WTC11 (cell line): ENCODE measurements around the gene FHIT. TPM values are rescaled to one million over a fixed set of nuclear protein-coding genes. Genes with fewer than 3 reads are reported as not detected.

ENCODE experiments used
- ATAC-seq: fragments of 200-7000 bp; cut with Tn5 transposase; 2 replicates; pipeline ENCODE4 v1.10.0; 2021; ENCODE audit warnings: mild to moderate bottlenecking, moderate library complexity
- CTCF ChIA-PET: fragments of 300-600 bp; sonication (Branson Sonifier 250); formaldehyde crosslinking; loops from one replicate; lab custom pipeline; 2021; ENCODE audit warnings: antibody characterized with exemption; lab: Charles Lee
- POLR2A ChIA-PET: fragments of 350-600 bp; sonication (Branson Sonifier 250); formaldehyde crosslinking; loops from one replicate; lab custom pipeline; 2021; ENCODE audit warnings: antibody characterized with exemption; lab: Charles Lee
- DNase-seq: peaks from one replicate; pipeline ENCODE4 v3.0.0; 2021; ENCODE audit warnings: low spot score
- H3K27ac Mint-ChIP-seq: 2 replicates; pipeline ENCODE4 v1.8.0; 2021; ENCODE audit warnings: mixed read lengths
- H3K27me3 Mint-ChIP-seq: 2 replicates; pipeline ENCODE4 v1.8.0; 2021; ENCODE audit warnings: low read depth, mild to moderate bottlenecking, moderate library complexity, mixed read lengths
- H3K36me3 Mint-ChIP-seq: 2 replicates; pipeline ENCODE4 v1.8.0; 2021; ENCODE audit warnings: mixed read lengths
- H3K4me1 Mint-ChIP-seq: 2 replicates; pipeline ENCODE4 v1.8.0; 2022; ENCODE audit warnings: mixed read lengths
- H3K4me3 Mint-ChIP-seq: 2 replicates; pipeline ENCODE4 v1.8.0; 2021; ENCODE audit warnings: mild to moderate bottlenecking, moderate library complexity, mixed read lengths
- H3K9me3 Mint-ChIP-seq: 2 replicates; pipeline ENCODE4 v1.8.0; 2021; ENCODE audit warnings: mixed read lengths
- CREB1 ChIP-seq: sonication (generic); formaldehyde crosslinking; IDR thresholded peaks from 2 replicates; pipeline ENCODE4 v1.8.0; 2023; ENCODE audit warnings: mild to moderate bottlenecking, missing genetic modification reagents
- CREM ChIP-seq: sonication (generic); formaldehyde crosslinking; IDR thresholded peaks from 2 replicates; pipeline ENCODE4 v1.8.1; 2022; ENCODE audit warnings: mild to moderate bottlenecking, missing genetic modification reagents, moderate library complexity
- ELF4 ChIP-seq: sonication (generic); formaldehyde crosslinking; IDR thresholded peaks from 2 replicates; pipeline ENCODE4 v1.8.1; 2022; ENCODE audit warnings: low read depth, mild to moderate bottlenecking, moderate library complexity, missing genetic modification reagents
- FOXK1 ChIP-seq: sonication (generic); formaldehyde crosslinking; IDR thresholded peaks from 2 replicates; pipeline ENCODE4 v1.8.0; 2022; ENCODE audit warnings: mild to moderate bottlenecking, moderate library complexity, missing genetic modification reagents
- GRHL2 ChIP-seq: fragments of 250-450 bp; sonication (Bioruptor Pico); IDR thresholded peaks from 2 replicates; pipeline ENCODE4 v1.8.0; 2022; ENCODE audit warnings: mild to moderate bottlenecking, moderate library complexity; ENCODE audit not compliant: insufficient replicate concordance, severe bottlenecking
- HMGA2 ChIP-seq: fragments of 250-450 bp; sonication (Bioruptor Pico); IDR thresholded peaks from 2 replicates; pipeline ENCODE4 v1.4.0; 2021; ENCODE audit warnings: mild to moderate bottlenecking, moderate library complexity
- JAZF1 ChIP-seq: fragments of 250-450 bp; sonication (Bioruptor Pico); IDR thresholded peaks from 2 replicates; pipeline ENCODE4 v1.9.0; 2021; ENCODE audit warnings: moderate library complexity, mild to moderate bottlenecking, inconsistent platforms
- KAT7 ChIP-seq: sonication (generic); formaldehyde crosslinking; IDR thresholded peaks from 2 replicates; pipeline ENCODE4 v1.8.1; 2023; ENCODE audit warnings: missing genetic modification reagents, mild to moderate bottlenecking, borderline replicate concordance
- NFE2L1 ChIP-seq: sonication (generic); formaldehyde crosslinking; IDR thresholded peaks from 2 replicates; pipeline ENCODE4 v1.8.1; 2023; ENCODE audit warnings: missing genetic modification reagents
- NFYB ChIP-seq: sonication (generic); formaldehyde crosslinking; conservative IDR thresholded peaks from 2 replicates; pipeline ENCODE4 v1.8.0; 2022; ENCODE audit warnings: low read depth, missing genetic modification reagents
- NR2C2 ChIP-seq: sonication (generic); formaldehyde crosslinking; IDR thresholded peaks from 2 replicates; pipeline ENCODE4 v1.8.0; 2022; ENCODE audit warnings: mild to moderate bottlenecking, missing genetic modification reagents
- NR3C1 ChIP-seq: sonication (generic); formaldehyde crosslinking; conservative IDR thresholded peaks from 2 replicates; pipeline ENCODE4 v1.8.1; 2023; ENCODE audit warnings: low read depth, mild to moderate bottlenecking, missing genetic modification reagents
- PRRX2 ChIP-seq: fragments of 250-450 bp; sonication (Bioruptor Pico); IDR thresholded peaks from 2 replicates; pipeline ENCODE4 v1.8.0; 2021; ENCODE audit warnings: mild to moderate bottlenecking
- RELA ChIP-seq: sonication (generic); formaldehyde crosslinking; IDR thresholded peaks from 2 replicates; pipeline ENCODE4 v1.8.1; 2022; ENCODE audit warnings: missing genetic modification reagents, mild to moderate bottlenecking, borderline replicate concordance
- SMAD4 ChIP-seq: sonication (generic); formaldehyde crosslinking; IDR thresholded peaks from 2 replicates; pipeline ENCODE4 v1.8.0; 2022; ENCODE audit warnings: mild to moderate bottlenecking, missing genetic modification reagents
- SP1 ChIP-seq: sonication (generic); formaldehyde crosslinking; conservative IDR thresholded peaks from 2 replicates; pipeline ENCODE4 v1.8.1; 2022; ENCODE audit warnings: missing genetic modification reagents
- TEAD4 ChIP-seq: sonication (generic); formaldehyde crosslinking; IDR thresholded peaks from 2 replicates; pipeline ENCODE4 v1.8.0; 2022; ENCODE audit warnings: mild to moderate bottlenecking, missing genetic modification reagents
- ZNF396 ChIP-seq: fragments of 250-450 bp; sonication (Bioruptor Pico); IDR thresholded peaks from 2 replicates; pipeline ENCODE4 v1.8.0; 2021; ENCODE audit warnings: mild to moderate bottlenecking, moderate library complexity, borderline replicate concordance
- ZNF416 ChIP-seq: fragments of 250-450 bp; sonication (Bioruptor Pico); IDR thresholded peaks from 2 replicates; pipeline ENCODE4 v1.9.0; 2021; ENCODE audit warnings: mild to moderate bottlenecking, inconsistent platforms
- ZNF423 ChIP-seq: fragments of 250-450 bp; sonication (Bioruptor Pico); IDR thresholded peaks from 2 replicates; pipeline ENCODE4 v2.1.2; 2022; ENCODE audit warnings: mild to moderate bottlenecking, moderate library complexity
- total RNA-seq: library from RNA; stranded (reverse); gene quantifications from 3 replicates; pipeline ENCODE4 v1.2.3, GENCODE V29; 2021
- TF ChIP-seq, protein P1 (sequence below): sonication (generic); formaldehyde crosslinking; IDR thresholded peaks from 2 replicates; pipeline ENCODE4 v1.8.1; 2023; ENCODE audit warnings: mild to moderate bottlenecking, missing genetic modification reagents
- TF ChIP-seq, protein P2 (sequence below): fragments of 250-450 bp; sonication (Bioruptor Pico); conservative IDR thresholded peaks from 2 replicates; pipeline ENCODE4 v1.9.0; 2021; ENCODE audit warnings: mild to moderate bottlenecking
- TF ChIP-seq, protein P3 (sequence below): sonication (generic); formaldehyde crosslinking; IDR thresholded peaks from 2 replicates; pipeline ENCODE4 v1.8.1; 2022; ENCODE audit warnings: mild to moderate bottlenecking, moderate library complexity, missing genetic modification reagents
- TF ChIP-seq, protein P4 (sequence below): sonication (generic); formaldehyde crosslinking; IDR thresholded peaks from 2 replicates; pipeline ENCODE4 v1.8.0; 2022; ENCODE audit warnings: mild to moderate bottlenecking, missing genetic modification reagents
- TF ChIP-seq, protein P5 (sequence below): sonication (generic); formaldehyde crosslinking; IDR thresholded peaks from 2 replicates; pipeline ENCODE4 v1.8.0; 2022; ENCODE audit warnings: mild to moderate bottlenecking, missing genetic modification reagents
- TF ChIP-seq, protein P6 (sequence below): sonication (generic); formaldehyde crosslinking; conservative IDR thresholded peaks from 2 replicates; pipeline ENCODE4 v1.8.1; 2023; ENCODE audit warnings: mild to moderate bottlenecking, low read depth, missing genetic modification reagents, moderate library complexity

Gene FHIT
- total RNA-seq, 1 experiment from 2014 or later, result 2.6 TPM

DNA sequence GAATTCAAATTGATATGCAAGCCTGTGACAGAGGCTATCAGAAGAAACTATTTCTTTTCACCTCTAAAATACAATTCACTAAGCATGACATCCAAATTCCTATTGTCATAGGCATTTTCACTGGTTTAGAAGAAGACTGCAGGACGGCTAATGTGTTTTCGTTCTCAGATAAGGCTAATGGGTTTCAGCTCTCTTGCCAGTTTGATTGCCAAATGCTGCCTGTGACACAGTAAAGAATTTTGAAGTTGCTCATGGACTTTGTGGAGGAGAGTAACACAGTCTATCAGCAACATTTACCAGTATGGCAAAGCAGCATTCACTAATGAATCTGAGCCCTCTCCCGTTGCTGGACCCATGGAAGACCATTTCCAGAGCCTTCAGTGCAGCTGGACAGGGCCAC is 948.1 kb downstream of the FHIT start:
- Mint-ChIP-seq H3K36me3 (no peaks in the 10 kb centered on the region), H3K9me3 (0 out of 2 replicates have a peak, but pooled peaks cover 4% of the 10 kb centered on the region), H3K27me3 (no peaks in the 10 kb centered on the region), H3K4me1 (no peaks in the 10 kb centered on the region), H3K27ac (no peak overlapping the region), H3K4me3 (no peak overlapping the region)
- ATAC-seq, result no peak
- CTCF ChIA-PET, result no interaction called here
- POLR2A ChIA-PET, result no interaction called here
- DNase-seq, result no peak
- TF ChIP-seq NFE2L1, result no peak
- TF ChIP-seq, protein P1, sequence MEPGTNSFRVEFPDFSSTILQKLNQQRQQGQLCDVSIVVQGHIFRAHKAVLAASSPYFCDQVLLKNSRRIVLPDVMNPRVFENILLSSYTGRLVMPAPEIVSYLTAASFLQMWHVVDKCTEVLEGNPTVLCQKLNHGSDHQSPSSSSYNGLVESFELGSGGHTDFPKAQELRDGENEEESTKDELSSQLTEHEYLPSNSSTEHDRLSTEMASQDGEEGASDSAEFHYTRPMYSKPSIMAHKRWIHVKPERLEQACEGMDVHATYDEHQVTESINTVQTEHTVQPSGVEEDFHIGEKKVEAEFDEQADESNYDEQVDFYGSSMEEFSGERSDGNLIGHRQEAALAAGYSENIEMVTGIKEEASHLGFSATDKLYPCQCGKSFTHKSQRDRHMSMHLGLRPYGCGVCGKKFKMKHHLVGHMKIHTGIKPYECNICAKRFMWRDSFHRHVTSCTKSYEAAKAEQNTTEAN, result no peak
- TF ChIP-seq, protein P2, sequence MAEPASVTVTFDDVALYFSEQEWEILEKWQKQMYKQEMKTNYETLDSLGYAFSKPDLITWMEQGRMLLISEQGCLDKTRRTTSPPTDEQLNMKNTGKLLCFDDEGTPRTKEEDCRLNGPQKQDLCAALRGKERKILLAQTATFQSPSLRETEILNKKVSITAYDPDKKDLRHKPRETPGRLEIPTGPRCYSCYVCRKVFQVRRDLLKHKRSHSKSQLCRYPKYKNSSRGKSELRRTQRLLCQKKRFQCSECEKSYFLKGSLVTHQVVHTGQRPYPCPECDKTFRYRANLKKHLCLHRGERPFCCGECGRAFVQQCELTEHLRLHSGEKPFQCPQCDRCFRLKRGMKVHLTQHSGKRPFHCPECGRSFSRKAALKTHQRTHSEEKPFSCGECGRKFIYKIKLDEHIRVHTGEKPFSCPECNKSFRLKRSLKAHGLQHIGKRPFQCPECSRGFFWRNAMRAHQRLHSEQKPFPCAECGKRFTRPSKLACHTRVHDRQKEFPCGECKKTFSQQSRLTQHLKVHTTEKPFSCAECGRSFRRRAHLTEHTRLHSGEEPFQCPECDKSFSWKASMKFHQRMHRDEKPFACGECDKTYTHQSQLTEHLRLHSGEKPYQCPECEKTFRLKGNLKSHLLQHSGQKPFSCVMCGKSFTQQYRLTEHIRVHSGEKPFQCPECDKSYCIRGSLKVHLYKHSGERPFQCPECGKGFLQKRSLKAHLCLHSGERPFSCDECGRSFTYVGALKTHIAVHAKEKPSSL (CRISPR knock-in tag), result no peak
- no peak for TF ChIP-seq HMGA2 (CRISPR knock-in tag)
- no peak for TF ChIP-seq NFYB (CRISPR knock-in tag)
- TF ChIP-seq, protein P3, sequence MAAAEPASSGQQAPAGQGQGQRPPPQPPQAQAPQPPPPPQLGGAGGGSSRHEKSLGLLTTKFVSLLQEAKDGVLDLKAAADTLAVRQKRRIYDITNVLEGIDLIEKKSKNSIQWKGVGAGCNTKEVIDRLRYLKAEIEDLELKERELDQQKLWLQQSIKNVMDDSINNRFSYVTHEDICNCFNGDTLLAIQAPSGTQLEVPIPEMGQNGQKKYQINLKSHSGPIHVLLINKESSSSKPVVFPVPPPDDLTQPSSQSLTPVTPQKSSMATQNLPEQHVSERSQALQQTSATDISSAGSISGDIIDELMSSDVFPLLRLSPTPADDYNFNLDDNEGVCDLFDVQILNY, result no peak
- TF ChIP-seq ZNF423 (CRISPR knock-in tag), result no peak
- no peak for TF ChIP-seq CREB1 (CRISPR knock-in tag)
- no peak for TF ChIP-seq SP1

DNA sequence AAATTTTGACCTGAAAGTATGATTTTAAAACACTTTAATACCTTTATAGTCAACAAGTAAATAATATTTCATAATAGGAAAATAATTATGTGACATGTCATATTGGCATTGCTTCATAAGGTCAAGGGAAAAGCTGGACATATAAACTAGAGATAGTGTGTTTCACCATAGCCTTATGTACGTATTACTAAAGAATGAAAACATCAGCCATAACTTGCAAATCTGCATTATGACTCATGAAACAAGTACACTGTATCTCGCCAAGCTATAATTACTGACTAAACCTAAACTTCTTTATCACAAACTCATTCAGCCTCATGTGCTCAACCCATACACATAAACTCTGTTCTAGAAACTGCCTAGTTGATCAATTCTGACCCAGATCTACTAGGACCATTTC is 950.1 kb downstream of the FHIT start:
- no peak overlapping the region for H3K27ac Mint-ChIP-seq
- CTCF ChIA-PET, result no interaction called here
- H3K36me3 Mint-ChIP-seq, result no peaks in the 10 kb centered on the region
- no peak for ATAC-seq
- TF ChIP-seq CREM (CRISPR knock-in tag) (no peak), FOXK1 (CRISPR knock-in tag) (no peak), SMAD4 (CRISPR knock-in tag) (no peak), PRRX2 (CRISPR knock-in tag) (no peak), RELA (no peak), JAZF1 (no peak), TEAD4 (CRISPR knock-in tag) (no peak), NR2C2 (CRISPR knock-in tag) (no peak), KAT7 (CRISPR knock-in tag) (no peak), ELF4 (CRISPR knock-in tag) (no peak), ZNF396 (CRISPR knock-in tag) (no peak), NFE2L1 (no peak), NR3C1 (no peak), ZNF416 (CRISPR knock-in tag) (no peak), GRHL2 (CRISPR knock-in tag) (no peak), SP1 (no peak)
- TF ChIP-seq, protein P4, sequence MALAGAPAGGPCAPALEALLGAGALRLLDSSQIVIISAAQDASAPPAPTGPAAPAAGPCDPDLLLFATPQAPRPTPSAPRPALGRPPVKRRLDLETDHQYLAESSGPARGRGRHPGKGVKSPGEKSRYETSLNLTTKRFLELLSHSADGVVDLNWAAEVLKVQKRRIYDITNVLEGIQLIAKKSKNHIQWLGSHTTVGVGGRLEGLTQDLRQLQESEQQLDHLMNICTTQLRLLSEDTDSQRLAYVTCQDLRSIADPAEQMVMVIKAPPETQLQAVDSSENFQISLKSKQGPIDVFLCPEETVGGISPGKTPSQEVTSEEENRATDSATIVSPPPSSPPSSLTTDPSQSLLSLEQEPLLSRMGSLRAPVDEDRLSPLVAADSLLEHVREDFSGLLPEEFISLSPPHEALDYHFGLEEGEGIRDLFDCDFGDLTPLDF, result no peak
- TF ChIP-seq, protein P5, sequence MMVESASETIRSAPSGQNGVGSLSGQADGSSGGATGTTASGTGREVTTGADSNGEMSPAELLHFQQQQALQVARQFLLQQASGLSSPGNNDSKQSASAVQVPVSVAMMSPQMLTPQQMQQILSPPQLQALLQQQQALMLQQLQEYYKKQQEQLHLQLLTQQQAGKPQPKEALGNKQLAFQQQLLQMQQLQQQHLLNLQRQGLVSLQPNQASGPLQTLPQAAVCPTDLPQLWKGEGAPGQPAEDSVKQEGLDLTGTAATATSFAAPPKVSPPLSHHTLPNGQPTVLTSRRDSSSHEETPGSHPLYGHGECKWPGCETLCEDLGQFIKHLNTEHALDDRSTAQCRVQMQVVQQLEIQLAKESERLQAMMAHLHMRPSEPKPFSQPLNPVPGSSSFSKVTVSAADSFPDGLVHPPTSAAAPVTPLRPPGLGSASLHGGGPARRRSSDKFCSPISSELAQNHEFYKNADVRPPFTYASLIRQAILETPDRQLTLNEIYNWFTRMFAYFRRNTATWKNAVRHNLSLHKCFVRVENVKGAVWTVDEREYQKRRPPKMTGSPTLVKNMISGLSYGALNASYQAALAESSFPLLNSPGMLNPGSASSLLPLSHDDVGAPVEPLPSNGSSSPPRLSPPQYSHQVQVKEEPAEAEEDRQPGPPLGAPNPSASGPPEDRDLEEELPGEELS (CRISPR knock-in tag), result no peak
- TF ChIP-seq, protein P6, sequence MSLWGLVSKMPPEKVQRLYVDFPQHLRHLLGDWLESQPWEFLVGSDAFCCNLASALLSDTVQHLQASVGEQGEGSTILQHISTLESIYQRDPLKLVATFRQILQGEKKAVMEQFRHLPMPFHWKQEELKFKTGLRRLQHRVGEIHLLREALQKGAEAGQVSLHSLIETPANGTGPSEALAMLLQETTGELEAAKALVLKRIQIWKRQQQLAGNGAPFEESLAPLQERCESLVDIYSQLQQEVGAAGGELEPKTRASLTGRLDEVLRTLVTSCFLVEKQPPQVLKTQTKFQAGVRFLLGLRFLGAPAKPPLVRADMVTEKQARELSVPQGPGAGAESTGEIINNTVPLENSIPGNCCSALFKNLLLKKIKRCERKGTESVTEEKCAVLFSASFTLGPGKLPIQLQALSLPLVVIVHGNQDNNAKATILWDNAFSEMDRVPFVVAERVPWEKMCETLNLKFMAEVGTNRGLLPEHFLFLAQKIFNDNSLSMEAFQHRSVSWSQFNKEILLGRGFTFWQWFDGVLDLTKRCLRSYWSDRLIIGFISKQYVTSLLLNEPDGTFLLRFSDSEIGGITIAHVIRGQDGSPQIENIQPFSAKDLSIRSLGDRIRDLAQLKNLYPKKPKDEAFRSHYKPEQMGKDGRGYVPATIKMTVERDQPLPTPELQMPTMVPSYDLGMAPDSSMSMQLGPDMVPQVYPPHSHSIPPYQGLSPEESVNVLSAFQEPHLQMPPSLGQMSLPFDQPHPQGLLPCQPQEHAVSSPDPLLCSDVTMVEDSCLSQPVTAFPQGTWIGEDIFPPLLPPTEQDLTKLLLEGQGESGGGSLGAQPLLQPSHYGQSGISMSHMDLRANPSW, result no peak
- TF ChIP-seq, protein P1, result no peak
- TF ChIP-seq, all 79 proteins: peak for 0
- POLR2A ChIA-PET, result no interaction called here
- Mint-ChIP-seq H3K27me3 (no peaks in the 10 kb centered on the region), H3K4me3 (no peak overlapping the region), H3K4me1 (no peaks in the 10 kb centered on the region), H3K9me3 (peaks cover 7% of the 10 kb centered on the region)
- DNase-seq, result no peak
